ENCODE measurements around the gene MCOLN3.

MCOLN3 gene, protein sequence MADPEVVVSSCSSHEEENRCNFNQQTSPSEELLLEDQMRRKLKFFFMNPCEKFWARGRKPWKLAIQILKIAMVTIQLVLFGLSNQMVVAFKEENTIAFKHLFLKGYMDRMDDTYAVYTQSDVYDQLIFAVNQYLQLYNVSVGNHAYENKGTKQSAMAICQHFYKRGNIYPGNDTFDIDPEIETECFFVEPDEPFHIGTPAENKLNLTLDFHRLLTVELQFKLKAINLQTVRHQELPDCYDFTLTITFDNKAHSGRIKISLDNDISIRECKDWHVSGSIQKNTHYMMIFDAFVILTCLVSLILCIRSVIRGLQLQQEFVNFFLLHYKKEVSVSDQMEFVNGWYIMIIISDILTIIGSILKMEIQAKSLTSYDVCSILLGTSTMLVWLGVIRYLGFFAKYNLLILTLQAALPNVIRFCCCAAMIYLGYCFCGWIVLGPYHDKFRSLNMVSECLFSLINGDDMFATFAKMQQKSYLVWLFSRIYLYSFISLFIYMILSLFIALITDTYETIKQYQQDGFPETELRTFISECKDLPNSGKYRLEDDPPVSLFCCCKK

DNA sequence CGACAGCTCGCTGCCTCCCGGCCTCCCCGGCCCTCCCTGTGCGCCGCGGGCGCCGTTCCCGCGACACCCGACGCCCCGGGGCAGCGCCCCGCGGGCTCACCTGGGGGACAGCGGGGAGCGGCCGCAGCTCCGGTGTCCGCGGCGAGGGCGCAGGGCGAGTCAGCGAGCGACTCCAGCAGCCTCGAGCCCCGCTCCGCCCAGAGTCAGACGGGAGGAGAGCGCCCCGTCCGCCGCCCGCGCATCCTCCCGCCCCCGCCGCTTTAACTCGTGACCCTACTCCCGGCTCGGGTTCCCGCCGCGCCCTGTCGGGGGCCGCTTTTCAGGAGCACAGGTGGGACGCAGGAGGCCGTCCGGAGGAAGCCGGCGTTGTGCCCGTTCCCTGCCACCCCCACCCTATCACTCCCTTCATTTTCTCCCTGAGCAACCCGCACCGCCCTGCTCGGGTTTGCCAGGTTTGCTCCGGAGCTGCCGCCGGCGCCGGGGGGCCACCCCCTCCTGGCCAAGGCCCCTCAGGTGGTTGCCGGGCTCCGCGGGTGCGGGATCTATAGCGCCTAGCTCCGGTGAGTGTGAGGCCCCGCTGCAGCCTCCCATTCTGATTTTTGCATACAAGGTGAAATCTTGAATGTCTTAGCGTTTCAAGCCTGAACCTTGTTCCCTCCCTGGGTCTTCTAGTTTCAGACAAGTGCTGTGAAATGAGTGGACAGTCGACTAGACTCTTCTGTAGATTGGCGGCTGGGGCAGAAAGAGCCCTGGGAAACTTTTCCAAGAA is at the start of gene MCOLN3:
Gene MCOLN3 (minus strand): TSS at position 205 of the 769 bp plus-strand sequence. CDS start 3,140 bp downstream, outside the sequence.
- ChIA-PET CTCF (interaction anchor here (0.6 to 2.0 kb wide), 3 partner anchors 13 to 215 kb away, joined by 3 to 11 read pairs (median 3); no protein-coding TSS in a partner anchor), POLR2A (interaction anchor here (1.4 to 2.6 kb wide), 4 partner anchors 9 to 228 kb away, joined by 3 to 14 read pairs (median 4); partner anchors contain the start of gene BCL10)
- Histone ChIP-seq H3K9me3 (ENCODE audit: control insufficient read depth, insufficient read depth, low read depth, low read length) (no peaks in the 10 kb centered on the region), H3K4me3 (ENCODE audit: low read depth, low read length) (peak within 1 kb of the TSS; percentile 62), H3K36me3 (ENCODE audit: control insufficient read depth in 2 of 2, insufficient read depth in 1 of 2, low read length in 2 of 2) (peaks cover 0 to 4% of the 10 kb centered on the region in 2 experiments; a peak in 1 of 3 replicates), H3K27ac (ENCODE audit: extremely low read depth, low read depth, low read length) (peak within 1 kb of the TSS; percentile 85), H3K4me1 (ENCODE audit: control insufficient read depth, insufficient read depth, low read length) (peaks cover 8% of the 10 kb centered on the region)
- TF ChIP-seq ZNF280C (tag by site-specific recombination; IDR thresholded peaks at IDR 0.05) (no peak), ZNF10 (tag by site-specific recombination; IDR thresholded peaks at IDR 0.05) (peak; percentile 42; the same call in 1 of the 2 replicates), ZNF157 (tag by site-specific recombination; IDR thresholded peaks at IDR 0.05) (no peak), ZNF16 (tag by site-specific recombination; IDR thresholded peaks at IDR 0.05; ENCODE audit: low read depth) (no peak), KLF10 (tag by site-specific recombination; IDR thresholded peaks at IDR 0.05) (peak; percentile 49), ZNF530 (tag by site-specific recombination; IDR thresholded peaks at IDR 0.05; ENCODE audit: low read depth) (no peak), ZNF837 (tag by site-specific recombination; IDR thresholded peaks at IDR 0.05) (no peak), ZNF692 (tag by site-specific recombination; IDR thresholded peaks at IDR 0.05) (peak; percentile 88), ZNF341 (tag by site-specific recombination; IDR thresholded peaks at IDR 0.05; ENCODE audit: low read depth) (peak; percentile 76), ZNF48 (tag by site-specific recombination; IDR thresholded peaks at IDR 0.05) (no peak), IKZF3 (tag by site-specific recombination; IDR thresholded peaks at IDR 0.05) (peak; percentile 85), ZNF350 (tag by site-specific recombination; IDR thresholded peaks at IDR 0.05) (no peak), ZNF202 (tag by site-specific recombination; IDR thresholded peaks at IDR 0.05; ENCODE audit: borderline replicate concordance) (no peak), HOXA7 (CRISPR knock-in tag; IDR thresholded peaks at IDR 0.05; ENCODE audit: borderline replicate concordance) (no peak), ZFP69B (tag by site-specific recombination; IDR thresholded peaks at IDR 0.05) (peak; percentile 69), ZFP37 (tag by site-specific recombination; IDR thresholded peaks at IDR 0.05) (peak; percentile 67; the same call in 1 of the 2 replicates), ZNF302 (tag by site-specific recombination; IDR thresholded peaks at IDR 0.05; ENCODE audit: low read depth) (no peak), ZNF274 (IDR thresholded peaks at IDR 0.05; ENCODE audit: low read length) (no peak), ZNF274 (tag by site-specific recombination; IDR thresholded peaks at IDR 0.05; ENCODE audit: borderline replicate concordance) (no peak), ZSCAN16 (tag by site-specific recombination; IDR thresholded peaks at IDR 0.05) (no peak), ZSCAN5A (tag by site-specific recombination; IDR thresholded peaks at IDR 0.05) (peak; percentile 90)
- TF ChIP-seq, protein P1, sequence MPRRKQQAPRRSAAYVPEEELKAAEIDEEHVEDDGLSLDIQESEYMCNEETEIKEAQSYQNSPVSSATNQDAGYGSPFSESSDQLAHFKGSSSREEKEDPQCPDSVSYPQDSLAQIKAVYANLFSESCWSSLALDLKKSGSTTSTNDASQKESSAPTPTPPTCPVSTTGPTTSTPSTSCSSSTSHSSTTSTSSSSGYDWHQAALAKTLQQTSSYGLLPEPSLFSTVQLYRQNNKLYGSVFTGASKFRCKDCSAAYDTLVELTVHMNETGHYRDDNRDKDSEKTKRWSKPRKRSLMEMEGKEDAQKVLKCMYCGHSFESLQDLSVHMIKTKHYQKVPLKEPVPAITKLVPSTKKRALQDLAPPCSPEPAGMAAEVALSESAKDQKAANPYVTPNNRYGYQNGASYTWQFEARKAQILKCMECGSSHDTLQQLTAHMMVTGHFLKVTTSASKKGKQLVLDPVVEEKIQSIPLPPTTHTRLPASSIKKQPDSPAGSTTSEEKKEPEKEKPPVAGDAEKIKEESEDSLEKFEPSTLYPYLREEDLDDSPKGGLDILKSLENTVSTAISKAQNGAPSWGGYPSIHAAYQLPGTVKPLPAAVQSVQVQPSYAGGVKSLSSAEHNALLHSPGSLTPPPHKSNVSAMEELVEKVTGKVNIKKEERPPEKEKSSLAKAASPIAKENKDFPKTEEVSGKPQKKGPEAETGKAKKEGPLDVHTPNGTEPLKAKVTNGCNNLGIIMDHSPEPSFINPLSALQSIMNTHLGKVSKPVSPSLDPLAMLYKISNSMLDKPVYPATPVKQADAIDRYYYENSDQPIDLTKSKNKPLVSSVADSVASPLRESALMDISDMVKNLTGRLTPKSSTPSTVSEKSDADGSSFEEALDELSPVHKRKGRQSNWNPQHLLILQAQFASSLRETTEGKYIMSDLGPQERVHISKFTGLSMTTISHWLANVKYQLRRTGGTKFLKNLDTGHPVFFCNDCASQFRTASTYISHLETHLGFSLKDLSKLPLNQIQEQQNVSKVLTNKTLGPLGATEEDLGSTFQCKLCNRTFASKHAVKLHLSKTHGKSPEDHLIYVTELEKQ (tag by site-specific recombination; IDR thresholded peaks at IDR 0.05; ENCODE audit: borderline replicate concordance) = no peak
- TF ChIP-seq, protein P2, sequence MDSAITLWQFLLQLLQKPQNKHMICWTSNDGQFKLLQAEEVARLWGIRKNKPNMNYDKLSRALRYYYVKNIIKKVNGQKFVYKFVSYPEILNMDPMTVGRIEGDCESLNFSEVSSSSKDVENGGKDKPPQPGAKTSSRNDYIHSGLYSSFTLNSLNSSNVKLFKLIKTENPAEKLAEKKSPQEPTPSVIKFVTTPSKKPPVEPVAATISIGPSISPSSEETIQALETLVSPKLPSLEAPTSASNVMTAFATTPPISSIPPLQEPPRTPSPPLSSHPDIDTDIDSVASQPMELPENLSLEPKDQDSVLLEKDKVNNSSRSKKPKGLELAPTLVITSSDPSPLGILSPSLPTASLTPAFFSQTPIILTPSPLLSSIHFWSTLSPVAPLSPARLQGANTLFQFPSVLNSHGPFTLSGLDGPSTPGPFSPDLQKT (IDR thresholded peaks at IDR 0.05; ENCODE audit: borderline replicate concordance, low read depth, low read length) = no peak
- TF ChIP-seq, protein P3, sequence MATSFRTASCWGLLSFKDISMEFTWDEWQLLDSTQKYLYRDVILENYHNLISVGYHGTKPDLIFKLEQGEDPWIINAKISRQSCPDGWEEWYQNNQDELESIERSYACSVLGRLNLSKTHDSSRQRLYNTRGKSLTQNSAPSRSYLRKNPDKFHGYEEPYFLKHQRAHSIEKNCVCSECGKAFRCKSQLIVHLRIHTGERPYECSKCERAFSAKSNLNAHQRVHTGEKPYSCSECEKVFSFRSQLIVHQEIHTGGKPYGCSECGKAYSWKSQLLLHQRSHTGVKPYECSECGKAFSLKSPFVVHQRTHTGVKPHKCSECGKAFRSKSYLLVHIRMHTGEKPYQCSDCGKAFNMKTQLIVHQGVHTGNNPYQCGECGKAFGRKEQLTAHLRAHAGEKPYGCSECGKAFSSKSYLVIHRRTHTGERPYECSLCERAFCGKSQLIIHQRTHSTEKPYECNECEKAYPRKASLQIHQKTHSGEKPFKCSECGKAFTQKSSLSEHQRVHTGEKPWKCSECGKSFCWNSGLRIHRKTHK (tag by site-specific recombination; IDR thresholded peaks at IDR 0.05) = no peak
